GM12874 (cell line): ENCODE results near the gene ATF7IP2.

Source experiments
- TF ChIP-seq, protein P1 (sequence below): IDR thresholded peaks from 2 replicates; pipeline ENCODE4 v1.5.1; 2011; ENCODE audit warnings: low read depth, mild to moderate bottlenecking, control low read depth, low read length, moderate library complexity; ENCODE audit not compliant: insufficient read depth

Gene ATF7IP2

DNA sequence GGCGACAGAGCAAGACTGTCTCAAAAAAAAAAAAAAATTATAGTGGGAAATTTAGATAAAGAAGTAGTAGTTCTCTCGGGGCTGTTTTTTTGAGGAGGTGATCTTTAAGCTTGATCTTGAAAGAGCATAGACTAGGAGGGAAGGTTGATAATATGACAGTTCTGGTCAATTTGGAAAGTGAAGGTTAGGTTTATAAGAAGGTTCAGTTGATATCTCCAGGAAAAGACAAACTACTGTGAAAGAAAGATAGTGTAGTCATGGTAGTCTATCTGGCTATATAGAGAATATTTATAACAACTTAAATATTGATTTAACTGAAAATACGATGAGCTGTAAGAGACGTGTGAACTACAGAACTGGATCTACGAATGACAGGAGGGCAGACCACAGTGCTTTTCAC, 3.1 kb downstream of the ATF7IP2 start:
- TF ChIP-seq, protein P1, sequence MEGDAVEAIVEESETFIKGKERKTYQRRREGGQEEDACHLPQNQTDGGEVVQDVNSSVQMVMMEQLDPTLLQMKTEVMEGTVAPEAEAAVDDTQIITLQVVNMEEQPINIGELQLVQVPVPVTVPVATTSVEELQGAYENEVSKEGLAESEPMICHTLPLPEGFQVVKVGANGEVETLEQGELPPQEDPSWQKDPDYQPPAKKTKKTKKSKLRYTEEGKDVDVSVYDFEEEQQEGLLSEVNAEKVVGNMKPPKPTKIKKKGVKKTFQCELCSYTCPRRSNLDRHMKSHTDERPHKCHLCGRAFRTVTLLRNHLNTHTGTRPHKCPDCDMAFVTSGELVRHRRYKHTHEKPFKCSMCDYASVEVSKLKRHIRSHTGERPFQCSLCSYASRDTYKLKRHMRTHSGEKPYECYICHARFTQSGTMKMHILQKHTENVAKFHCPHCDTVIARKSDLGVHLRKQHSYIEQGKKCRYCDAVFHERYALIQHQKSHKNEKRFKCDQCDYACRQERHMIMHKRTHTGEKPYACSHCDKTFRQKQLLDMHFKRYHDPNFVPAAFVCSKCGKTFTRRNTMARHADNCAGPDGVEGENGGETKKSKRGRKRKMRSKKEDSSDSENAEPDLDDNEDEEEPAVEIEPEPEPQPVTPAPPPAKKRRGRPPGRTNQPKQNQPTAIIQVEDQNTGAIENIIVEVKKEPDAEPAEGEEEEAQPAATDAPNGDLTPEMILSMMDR = no peak

DNA sequence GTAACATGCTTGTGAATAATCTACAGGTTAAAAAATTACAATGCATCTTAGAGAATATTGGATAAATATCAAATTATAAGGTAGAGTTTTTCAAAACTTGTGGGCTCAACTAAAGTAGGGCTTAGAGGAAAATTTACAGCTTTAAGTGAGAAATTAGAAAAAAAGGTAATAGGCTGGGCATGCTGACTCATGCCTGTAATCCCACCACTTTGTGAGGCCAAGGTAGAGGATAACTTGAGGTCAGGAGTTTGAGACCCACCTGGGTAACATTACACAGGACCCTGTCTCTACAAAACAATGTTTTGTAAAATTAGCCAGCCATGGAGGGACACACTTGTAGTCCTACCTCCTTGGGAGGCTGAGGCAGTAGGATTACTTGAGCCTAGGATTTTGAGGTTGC, 4.5 kb downstream of the ATF7IP2 start:
- TF ChIP-seq, protein P1 = no peak

DNA sequence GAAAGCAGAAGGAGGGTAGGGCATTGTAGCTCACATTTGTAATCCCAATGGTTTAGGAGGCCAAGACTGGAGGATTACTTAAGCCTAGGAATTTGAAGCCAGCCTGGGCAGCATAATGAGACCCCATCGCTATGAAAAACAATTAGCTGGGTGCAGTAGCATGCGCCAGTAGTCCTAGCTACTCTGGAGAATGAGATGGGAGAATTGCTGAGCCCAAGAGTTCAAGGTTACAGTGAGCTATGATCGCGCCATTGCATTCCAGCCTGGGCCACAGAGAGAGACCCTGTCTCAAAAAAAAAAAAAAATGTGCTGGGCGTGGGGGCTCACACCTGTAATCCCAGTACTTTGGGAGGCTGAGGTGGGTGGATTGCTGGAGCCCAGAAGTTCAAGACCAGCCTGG, 5.0 kb downstream of the ATF7IP2 start:
- TF ChIP-seq, protein P1 = no peak

- TF ChIP-seq, protein P1 = no peak
Observed at GRCh38 chr16:10391339-10391738, 5.5 kb downstream of the ATF7IP2 start.

DNA sequence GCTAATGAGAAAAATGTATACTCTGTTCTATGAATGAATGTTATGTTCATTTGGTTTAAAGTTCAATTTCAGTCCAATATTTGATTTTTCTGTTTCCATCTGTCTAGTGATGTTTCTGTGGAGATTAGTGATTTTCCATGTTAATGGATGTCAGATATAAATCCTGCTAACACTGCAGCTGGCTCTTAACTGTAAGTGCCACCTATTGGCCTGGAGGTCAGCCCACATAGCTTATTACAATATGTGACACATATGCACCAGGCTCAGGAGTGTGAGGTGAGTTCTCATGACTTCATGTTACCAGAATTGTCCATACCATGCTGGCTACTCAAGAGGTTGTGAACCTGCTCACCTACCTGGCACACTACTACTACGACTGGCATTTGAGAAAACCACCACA, 17.1 kb downstream of the ATF7IP2 start:
- TF ChIP-seq, protein P1 = no peak

DNA sequence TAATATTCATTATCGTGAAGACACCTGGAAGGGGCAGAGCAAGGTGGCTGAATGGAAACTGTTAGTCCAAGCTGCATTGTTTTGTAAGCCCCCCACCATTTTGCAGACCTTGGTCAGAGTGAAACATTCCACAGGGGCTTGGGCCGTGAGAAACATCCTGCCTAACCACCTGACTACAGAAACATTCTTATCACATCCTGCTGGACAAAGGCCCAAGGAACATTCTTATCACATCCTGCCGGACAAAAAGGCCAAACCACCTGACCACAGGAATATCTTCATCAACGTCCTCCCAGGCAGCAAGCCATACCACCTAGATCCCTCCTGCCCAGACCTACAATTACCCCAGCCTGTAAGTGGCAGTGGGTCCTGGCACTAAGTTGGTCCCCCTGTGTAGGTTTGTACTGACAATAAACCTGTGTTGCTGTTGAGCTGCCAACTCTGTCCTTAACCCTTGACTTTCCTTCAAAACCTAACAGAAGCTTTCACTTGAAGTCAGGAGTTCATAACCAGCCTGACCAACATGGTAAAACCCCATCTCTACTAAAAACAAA, 19.6 kb downstream of the ATF7IP2 start:
- TF ChIP-seq, protein P1 = no peak

DNA sequence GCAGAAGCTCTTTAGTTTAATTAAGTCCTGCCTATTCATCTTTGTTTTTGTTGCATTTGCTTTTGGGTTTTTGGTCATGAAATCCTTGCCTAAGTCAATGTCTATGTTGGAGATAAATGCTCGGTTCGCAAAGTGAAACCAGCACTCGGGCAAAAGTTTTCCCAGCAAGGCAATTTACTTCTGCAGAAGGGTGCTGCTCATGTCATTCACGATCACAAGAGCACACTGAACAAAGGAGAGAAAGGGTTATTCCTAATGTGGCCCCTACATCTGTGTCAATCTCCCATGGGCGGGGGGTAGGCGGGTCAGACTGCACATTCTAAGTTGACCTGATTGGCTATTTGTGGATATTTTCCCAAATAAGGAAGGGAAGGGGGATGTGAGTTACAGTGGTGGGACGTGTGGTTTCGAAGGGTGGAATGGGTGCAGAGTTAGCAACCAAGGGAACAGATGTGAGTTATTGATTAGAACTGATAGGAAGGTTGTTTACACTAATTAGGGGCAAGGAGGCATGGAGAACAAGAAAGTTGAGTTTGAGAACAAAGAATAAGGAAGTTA, 23.0 kb downstream of the ATF7IP2 start:
- TF ChIP-seq, protein P1 = no peak

GRCh38 chr16:10410469-10410868, 24.6 kb downstream of the ATF7IP2 start:
- TF ChIP-seq, protein P1 = no peak
